HG03064 (cell line): ENCODE results near the gene LRRC4B.

ENCODE experiments used
- ATAC-seq: cut with Tn5 transposase; IDR thresholded peaks from one replicate; pipeline ENCODE4 v1.9.1; 2021; ENCODE audit warnings: low read depth; ENCODE audit not compliant: unreplicated experiment

LRRC4B gene

DNA sequence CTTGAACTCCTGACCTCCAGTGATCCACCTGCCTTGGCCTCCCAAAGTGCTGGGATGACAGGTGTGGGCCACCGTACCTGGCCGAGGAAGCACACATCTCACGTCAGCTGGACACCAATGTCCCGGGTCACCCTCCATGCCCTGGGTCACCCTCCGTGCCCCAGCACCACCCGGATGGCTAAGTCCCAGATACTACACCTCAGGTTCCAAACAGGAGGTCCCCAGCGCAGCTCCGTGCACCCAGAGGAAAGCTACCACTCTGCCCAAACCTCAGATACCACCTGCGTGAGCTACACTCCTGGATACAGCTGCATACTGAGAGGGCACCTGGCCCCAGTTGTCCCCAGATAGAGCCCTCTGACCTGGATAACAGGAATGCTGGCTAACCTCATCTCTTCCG, 14.0 kb downstream of the LRRC4B start:
- ATAC-seq = no peak

DNA sequence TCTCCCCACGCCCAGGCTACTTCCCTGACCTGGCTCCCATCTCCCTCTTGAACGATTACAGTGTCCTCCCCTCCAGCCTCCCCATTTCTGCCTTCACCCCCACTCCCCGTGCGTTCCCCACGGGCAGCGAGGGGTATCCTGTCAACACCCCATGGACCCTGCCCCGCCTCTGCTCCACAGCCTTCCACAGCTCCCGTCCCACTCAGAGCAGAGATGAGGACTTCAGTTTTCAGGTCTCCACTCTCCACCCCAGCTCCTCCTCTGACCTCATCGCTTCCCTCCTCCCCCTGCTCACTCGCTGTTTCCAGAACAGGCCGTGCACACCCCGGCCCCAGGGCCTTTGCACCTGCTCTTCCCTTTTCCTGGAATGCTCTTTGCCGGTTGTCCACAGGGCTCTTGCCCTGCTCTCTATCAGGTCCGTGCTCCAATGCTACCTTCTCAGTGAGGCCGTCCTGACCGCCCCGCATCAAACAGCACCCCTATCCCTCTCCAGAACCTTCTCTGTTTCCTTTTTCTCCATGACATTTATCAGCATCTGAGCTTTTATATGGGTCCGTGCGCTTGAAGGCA, 15.0 kb downstream of the LRRC4B start:
- no peak for ATAC-seq

DNA sequence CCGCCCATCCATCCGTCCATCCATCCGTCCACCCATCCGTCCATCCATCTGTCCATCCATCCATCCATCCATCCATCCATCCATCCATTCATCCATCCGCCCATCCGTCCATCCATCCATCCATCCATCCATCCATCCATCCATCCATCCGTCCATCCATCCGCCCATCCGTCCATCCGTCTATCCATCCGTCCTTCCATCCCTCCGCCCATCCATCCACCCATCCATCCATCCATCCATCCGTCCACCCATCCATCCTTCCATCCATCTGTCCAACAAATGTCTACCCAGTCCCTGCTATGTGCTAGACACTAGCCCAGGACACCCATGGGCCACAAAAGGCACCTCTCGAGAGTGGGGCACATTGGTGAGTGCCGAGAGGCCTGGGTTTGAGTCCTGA, 15.7 kb downstream of the LRRC4B start:
- no peak for ATAC-seq

DNA sequence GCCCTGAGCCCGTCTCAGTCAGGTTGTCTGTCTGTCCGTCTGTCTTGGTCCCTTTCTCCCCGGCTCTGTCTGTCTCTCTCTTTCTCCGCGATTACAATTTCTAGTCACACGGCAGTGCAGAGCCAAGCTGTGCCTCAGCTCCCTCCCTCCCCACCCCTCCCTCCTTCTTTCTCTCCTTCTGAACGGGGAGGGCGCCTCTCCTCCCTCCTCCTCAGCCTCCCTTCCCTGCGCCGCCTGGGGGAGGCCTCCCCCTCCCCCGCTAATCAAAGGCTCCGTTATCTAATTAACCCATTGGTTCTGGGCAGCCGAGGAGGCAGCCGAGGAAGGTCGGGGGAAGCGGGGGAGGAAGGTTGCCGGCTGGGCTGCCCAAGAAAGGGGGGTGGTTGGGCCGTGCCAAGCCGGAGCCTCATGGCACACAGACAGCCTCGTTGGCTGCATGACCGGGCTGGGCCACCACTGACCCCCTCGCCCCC, 16.5 kb downstream of the LRRC4B start:
- ATAC-seq = no peak

DNA sequence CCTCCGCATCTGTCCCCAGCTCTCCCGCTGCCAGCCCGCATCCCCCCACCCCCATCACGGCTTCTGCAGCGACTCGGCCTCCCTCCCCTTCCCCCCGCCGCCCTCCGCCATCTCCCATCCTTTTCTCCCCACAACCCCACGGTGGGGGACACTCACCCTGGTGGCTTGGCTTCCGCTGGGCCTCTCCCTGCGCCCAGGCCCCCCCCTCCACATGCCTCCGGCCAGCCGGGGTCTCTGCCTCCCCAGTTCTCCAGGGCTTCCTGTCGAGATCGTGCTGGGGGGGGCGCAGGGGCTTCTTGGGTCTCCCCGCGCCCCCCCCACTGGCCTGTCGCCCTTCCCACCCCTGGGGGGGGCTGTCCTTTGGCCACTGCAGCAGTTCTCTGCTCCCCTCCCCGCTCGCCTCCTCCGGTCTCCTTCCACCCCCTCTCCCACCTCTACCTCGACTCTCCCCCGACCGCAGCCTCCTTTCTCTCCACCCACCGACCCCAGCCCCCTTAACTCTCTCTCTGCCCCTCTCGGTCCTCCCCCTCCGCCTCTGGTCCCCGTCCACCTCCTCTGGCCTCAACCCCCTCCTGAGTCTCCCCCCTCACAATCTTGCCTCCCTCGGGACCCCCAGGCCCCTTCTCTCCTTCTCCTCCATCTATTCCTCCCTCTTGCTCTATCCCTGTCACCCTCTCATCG, 17.1 kb downstream of the LRRC4B start:
- no peak for ATAC-seq

DNA sequence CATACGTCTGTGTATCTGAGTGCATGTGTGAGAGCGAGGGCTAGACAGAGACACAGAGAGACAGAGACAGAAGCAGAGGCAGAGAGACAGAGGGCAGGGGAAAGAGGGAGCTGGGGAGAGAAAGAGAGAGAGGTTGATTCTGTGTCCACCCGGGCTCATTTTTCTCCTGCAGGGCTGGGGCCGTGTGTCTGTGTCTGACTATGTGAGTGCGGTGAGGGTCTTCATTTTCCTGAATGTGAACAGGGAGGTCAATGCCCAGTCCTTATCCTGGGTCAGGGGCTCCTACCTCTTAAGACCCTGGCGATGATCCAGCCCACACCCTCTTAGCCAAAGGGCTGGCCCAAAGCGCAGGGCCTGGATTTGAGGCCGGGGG, 17.7 kb downstream of the LRRC4B start:
- ATAC-seq = no peak

DNA sequence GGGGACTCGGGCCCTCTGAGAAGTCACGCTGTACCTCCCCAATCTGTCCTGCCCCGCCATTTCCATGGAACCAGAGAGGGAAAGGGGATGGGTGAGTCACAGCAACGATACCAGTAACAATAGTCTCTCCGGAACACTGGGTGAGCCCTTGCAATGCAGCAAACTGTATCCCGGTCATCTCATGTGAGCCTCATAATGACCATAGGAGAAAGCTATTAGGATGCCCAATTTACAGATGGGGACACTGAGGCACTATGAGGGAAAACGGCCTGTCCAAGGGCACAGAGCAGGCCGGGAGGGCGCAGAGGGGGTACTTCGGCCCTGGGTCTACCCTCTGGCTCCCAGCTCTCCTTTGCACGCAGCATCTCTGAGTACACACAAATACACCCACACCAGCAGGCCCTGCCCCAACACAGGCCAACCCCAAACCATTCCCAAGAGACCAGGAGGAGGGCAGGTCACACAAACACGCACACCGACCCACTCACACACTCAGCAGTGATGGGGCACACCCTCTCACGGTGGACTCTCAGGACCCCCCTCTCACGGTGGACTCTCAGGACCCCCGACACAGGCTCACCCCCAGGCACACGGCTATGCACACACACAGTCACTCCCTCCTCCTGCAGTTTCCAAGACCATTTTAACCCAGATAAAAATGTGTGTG, 18.2 kb downstream of the LRRC4B start:
- no peak for ATAC-seq

DNA sequence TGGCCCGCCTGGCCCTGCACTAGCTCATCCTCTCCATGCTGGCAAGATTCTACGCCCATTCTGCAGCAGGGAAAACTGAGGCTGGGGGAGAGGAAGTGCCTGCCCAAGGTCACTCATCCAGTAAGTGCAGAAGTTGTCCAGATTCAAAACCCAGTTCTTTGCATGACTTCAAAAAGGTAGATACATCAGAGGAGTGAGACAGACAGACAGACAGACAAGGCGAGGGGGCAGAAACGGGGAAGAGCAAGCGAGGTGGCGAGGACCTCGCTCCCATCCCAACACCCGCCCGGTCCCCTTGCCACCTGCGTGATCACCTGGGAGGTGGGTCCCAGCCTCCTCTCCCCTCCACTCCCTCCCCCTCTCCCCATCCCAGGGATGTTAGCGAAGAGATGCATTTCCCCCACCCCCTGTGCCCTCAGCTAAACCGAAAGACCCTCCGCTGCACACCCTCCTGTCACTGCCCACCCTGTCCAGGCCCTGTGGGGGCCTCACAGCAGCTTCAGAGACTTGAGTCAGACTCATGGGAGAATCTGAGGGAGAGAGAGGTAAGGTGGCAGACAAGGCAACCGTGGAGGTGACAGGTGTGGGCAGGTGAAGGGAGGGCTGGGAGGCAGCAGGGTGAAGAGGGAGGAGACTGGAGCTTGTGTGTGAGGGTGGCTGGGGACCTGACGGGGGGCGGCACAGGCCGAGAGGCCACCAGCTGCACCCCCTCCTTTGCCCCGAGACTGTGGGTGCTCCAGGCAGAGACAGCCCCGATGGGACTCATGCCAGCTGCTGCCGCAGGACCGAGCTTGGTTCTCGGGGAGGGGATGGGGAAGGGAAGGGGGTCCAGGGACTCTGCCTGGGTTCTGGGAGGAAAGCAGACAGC, 18.9 kb downstream of the LRRC4B start:
- ATAC-seq = no peak

DNA sequence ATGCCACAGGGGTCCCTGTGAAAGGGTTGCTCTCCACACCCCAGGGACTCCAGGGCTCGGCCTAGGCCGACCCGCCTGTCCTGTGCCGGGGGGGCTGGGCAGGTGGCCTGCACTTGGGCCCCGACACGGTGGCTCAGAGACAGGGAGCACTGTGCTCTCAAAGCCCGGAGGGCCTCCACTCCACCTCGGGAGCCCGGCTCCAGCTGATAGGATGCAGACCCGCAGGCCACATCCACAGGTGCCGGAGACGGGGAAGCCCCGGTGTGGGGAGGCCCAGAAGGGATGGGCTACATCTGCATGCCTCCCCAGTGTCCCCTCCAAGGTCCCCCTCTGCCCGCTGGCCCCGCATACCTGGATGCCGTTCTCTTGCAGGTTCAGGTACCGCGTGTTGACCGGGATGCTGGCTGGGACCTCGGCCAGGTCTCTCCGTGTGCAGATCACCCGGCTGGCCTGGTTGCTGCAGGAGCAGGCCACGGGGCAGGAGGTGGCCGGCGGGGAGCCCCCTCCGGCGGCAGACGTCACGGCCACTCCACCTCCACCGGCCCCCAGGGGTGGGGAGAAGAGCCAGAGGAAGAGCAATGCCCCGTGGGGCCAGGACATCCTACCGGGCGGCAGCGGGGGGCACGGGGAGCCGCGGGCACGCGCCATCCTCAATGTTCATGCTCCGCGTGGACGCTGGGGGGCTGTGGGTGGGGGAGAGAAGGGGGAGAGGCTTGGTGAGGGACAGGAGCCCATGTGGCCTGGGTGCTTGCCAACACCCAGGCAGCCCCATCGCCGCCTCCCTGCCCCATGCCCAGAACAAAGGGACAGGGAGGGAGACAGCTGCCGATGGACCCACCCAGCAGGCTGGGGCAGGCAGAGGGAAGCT, 19.8 kb downstream of the LRRC4B start:
- no peak for ATAC-seq

DNA sequence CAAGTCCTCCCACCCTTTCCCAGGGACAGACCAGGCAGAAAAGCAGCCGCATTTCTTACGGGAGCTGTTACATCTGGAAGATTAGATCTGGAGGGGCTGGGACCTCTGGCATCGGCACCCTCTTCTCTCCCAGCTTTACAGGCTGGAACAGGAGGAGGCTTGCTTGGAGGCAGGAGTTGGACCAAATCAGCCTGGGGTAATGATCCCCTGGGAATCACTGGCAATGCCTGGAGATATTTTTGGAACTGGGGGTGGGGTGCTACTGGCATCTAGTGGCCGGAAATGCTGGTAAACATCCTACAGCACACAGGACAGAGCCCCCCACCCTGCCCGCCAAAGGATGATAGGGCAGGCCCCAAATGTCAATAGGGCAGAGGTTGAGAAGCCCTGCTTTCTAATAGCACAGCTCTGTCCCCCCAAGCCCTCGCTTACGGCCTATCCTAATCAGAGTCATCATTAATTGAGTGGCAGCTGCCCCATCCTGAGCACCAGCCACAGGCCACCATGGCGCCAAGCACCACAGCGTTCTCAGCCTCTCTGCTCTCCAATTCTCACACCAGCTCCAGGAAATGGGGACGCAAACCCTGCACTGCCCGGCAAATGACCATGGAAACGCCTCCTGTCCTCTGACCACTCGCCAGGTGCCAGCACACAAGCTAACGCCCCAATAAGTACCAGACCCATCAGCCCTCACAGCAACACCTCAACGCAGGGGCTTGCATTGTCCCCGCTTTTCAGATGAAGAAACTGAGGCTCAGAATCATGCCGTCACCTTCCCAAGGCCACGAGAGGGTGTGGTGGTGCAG, 20.6 kb downstream of the LRRC4B start:
- ATAC-seq = no peak

DNA sequence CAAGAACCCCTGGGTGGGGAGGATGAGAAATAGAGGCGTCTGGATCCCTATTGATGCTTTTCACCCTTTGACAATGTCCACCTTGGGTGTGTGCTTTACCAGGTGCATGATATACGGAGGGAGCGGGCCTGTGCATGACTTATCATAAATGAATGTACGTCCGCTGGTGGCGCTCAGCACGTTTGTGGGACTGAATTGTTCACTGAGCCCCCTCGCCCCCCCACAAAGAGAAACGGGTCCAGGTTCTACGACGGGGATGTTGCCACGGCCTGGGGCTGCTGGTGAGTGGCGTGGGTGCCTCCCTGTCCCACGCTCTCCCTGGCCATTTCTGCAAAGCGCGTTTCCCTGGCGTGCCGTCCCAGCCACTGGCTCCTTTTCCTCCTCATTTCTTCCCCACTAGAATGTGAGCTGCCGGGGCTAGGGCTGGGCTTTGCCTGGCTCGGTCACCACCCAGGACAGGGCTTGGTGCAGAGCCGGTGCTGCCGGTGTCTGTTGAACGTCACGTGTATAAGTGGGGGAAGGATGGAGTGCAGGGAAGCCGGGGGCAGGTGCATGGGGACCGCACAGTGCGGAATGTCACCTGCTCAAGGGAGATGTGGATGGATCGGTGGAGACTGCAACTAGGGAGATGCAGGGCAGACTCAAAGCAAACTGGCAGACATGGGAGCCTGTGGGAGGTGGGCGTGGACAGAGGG, 21.6 kb downstream of the LRRC4B start:
- ATAC-seq = no peak

DNA sequence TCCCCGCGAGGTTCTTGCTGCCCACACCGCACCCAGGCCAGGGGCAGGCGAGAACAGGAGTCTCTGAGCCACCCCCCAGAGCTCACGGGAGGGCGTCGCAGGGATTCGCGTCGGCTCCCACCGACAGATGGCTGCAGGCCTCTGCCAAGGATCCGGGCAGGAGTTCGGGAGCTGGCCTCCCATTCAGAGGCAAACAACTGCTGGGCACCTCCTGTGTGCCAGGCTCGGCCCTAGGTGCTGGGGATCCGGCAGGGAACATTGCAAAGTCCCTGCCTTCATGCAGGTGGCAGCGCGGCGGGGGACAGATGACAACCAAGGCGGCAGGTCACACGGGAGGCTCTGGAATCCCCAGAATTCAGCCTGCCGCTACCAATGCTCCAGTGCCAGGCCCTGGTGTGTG, 25.3 kb downstream of the LRRC4B start:
- ATAC-seq = no peak

DNA sequence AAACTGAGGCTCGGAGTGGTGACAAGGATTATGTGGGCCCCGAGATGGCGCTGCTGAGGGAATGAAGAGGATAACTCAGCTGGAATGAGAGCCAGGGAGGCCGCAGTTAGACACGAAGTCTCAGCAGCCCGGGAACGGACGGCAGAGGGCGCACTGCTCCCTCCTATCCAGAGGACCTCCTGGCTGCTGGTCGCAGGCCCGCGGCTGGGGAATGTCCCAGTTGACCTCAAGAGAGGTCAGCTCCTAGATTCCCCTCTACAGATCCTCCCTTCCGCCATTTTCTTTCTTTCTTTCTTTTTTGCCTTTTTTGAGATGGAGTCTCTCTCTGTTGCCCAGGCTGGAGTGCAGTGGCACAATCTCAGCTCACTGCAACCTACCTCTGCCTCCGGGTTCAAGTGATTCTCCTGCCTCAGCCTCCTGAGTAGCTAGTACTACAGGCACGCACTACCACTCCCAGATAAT, 30.4 kb downstream of the LRRC4B start:
- no peak for ATAC-seq

DNA sequence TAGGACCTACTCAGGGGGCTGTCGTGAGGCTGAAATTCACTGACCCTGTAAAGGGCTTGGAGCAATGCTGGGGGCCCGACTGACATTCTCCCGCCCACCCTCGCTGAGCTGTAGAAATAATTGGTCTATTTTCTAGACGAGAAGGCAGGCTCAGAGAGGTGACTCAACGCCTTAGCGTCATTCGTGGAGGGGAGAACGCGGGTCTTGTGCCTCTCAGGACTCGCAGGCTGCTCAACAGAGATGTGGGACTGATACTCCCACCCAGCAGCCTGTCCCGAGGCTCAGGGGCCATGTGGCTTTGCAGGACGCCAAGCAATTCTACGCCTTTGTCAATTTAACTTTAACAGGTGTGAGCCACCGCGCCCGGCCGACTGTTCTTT, 30.9 kb downstream of the LRRC4B start:
- ATAC-seq = no peak

DNA sequence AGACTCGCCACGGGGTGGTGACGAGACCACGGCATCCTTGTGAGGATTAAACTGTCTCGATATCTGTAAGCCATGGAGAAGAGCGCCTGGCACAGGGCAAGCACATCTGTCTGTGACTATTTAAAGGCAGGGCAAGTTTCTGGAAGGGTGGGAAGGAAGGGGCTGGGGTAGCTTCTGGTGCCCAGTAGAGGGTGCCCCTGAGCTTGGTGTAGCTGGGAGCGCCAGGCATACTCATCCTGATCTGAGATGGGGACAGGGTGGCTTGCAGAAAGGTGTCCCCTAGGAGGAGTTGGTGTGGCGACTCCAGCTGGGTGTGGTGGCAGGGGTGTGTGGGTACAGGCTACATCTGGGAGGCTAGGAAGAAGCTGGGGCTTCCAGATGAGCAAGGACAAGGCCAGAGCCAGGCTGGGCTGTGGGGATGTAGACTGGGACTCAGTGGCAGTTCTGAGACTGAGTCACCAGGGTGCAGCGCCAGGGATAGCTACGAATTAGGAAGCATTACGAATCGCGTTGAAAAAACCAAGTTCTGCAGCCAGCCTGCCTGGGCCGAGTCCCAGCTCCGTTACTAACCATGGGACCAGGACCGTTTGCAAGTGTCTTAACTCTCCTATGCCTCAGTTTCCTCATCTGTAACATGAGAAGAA, 31.5 kb downstream of the LRRC4B start:
- ATAC-seq = no peak

DNA sequence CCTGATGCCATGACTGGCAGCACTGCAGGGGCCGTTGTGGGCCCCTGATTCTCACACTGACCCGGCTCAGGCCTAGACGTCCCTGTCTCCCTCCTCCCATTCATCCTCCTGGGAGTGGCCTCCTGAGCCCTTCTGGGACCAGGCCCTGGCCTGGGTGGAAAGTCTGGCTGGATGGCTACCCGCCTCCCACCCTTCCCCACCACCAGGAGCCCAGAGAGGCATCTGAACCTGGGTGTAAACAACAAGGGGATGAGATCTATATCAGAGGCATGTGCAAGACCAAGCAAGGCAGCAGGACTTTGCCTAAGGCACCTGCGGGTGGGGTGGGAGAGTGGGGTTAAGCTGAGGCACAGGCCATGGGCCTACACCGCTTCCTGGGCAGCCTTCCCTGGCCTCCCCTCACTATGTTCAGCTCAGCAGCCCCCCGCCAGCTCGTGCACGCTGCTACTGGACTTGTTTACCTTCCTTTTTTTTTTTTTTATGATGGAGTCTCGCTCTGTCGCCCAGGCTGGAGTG, 32.5 kb downstream of the LRRC4B start:
- no peak for ATAC-seq

DNA sequence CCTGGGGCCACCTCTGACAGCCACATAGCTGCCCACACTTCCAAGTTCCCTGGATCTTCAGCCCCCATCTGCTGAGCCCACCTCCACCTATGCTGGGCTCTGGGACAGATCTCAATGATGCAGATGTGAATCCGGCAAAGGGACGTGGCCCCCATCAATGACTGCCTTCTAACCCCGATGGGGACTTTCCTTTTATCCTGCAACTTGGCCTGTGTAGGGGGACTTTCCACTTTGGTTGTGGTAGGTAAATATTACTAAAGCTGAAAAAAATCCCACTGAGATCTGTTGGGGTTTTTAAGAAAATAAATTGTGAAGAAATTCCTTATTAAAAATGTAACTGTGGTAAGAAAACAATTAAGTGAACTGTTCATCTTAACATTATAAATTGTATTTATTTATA, 33.8 kb downstream of the LRRC4B start:
- no peak for ATAC-seq

DNA sequence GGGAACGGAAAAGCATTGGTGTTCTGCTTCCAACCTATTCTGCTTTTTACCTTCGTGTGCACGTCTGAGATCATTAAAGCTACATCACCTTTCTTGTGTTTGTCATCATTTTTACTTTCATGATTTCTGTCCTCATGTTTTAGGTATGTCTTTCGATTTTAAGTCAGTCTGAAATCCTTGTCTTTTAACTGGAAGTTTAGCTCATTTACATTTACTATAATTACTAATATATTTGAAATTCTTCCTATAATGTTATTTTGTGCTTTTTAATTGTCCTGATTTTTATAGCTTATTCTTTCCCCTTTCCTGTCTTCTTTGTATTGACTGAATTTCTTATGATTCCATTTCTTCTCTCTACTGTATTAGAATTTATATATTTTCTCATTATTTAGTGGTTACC, 35.3 kb downstream of the LRRC4B start:
- ATAC-seq = no peak
